Medulla oblongata (tissue), 1 donor: ENCODE measurements around the gene BAZ1B.
A peak's percentile ranks its signal among the peaks of the same experiment; 100 is the strongest.
"Not testable (repeated sequence)": the region's sequence is repeated elsewhere in the genome, so short reads cannot be mapped to it uniquely, and the experiment has no call there.

ENCODE experiments used
- DNase-seq: peaks from one replicate; pipeline ENCODE4 v3.0.0-alpha.2; 2015; ENCODE audit errors: extremely low spot score

Gene BAZ1B

GRCh38 chr7:73447121-73447733 is 74.9 kb downstream of the BAZ1B start:
- DNase-seq = peak; percentile 15

DNA sequence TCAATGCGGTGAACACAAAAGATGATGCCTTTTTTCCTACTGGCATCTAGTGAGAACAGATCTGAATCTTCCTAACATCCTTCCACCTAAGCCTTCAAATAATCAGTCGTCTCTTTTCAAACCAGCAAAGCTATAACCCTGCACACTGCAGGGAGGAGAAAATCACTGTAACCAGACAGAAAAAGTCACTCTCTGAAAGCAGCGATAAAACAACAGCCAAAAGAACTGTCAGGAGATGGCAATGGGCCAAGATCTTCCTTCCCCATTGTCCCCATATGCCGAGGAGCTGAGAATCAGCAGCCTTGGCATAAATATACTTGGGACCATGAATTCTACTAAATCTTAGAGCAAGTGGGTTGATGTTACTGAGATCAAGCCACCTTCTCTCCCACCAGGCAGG is 75.4 kb downstream of the BAZ1B start:
- DNase-seq = peak; percentile 58

GRCh38 chr7:73443548-73444255 is 78.4 kb downstream of the BAZ1B start:
- DNase-seq = no peak

- no peak for DNase-seq
Measured at GRCh38 chr7:73442903-73443500, 79.1 kb downstream of the BAZ1B start.

DNA sequence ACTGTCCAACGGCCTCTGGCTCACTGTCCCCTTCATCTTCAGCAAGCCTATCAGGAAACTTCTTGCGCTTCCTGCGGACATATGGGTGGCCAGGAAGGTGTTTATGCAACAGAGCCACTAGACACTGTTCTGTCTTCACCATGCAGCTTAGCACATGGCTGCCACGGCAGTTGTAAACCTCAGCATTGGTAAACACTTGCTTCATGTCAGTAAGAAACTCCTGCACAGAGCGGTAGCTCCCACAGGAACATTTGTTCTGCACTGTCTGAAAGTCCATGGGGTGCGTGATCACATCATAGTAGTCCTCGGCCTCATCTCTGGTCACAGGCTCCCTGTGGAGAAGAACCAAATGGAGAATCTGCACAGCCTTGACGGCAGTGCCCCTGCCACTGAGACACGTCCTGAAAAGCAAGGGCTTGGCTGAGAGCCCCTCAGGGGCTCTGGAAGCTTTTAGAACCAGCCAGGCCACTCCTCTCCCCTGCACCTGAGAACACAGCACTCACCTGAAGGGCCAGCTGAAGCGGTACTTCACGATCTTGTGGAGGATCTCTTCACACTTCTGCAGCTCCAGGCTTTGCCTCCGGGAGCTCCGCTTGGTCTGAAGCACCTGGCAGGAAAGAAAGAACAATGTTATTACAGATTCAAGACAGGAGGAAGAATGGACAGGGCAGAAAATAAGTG is 79.7 kb downstream of the BAZ1B start:
- DNase-seq = no peak

- no peak for DNase-seq
Measured at GRCh38 chr7:73439410-73439704, 82.7 kb downstream of the BAZ1B start.

- no peak for DNase-seq
Measured at GRCh38 chr7:73438547-73439409, 83.3 kb downstream of the BAZ1B start.

GRCh38 chr7:73437621-73438416 is 84.3 kb downstream of the BAZ1B start:
- no peak for DNase-seq

DNA sequence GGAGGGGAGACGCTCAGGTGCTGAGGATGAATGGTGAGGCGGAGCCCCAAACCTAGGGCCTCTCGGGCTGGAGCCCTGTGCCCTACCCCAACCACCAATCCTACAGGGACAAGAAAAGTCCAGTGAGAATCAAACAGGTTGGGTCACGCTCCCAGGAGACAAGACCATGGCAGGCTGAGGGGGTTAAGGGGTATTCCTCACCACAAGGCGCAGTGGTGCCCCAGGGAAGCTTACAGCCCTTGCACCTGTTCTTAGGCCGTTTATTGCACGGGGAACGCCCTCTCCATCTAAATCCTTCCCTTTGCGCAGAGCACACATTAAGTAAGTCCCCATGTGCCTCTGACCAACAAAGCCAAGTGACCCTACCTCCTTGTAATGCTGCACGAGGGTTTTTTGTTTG is 85.0 kb downstream of the BAZ1B start:
- no peak for DNase-seq

- DNase-seq = no peak
Measured at GRCh38 chr7:73436031-73436929, 85.8 kb downstream of the BAZ1B start.

- no peak for DNase-seq
Measured at GRCh38 chr7:73435471-73436009, 86.6 kb downstream of the BAZ1B start.

GRCh38 chr7:73434701-73435069 is 87.4 kb downstream of the BAZ1B start:
- no peak for DNase-seq

GRCh38 chr7:73433924-73434700 is 88.0 kb downstream of the BAZ1B start:
- no peak for DNase-seq

DNA sequence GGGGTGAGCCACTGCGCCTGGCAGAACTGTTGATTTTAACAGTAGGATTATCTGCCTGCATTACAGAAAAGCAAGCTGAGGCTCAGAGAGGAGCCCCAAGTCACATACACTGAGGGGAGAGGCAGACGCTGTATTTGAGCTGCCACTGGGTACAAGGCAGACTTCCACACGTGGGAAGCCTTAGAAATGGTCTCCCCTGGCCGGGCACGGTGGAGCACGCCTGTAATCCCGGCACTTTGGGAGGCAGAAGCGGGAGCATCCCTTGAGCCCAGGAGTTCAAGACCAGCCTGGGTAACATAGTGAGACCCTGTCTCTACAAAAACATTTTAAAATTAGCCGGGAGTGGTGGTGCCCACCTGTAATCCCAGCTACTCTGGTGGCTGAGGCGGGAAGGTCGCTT is 89.4 kb downstream of the BAZ1B start:
- DNase-seq = no peak

DNA sequence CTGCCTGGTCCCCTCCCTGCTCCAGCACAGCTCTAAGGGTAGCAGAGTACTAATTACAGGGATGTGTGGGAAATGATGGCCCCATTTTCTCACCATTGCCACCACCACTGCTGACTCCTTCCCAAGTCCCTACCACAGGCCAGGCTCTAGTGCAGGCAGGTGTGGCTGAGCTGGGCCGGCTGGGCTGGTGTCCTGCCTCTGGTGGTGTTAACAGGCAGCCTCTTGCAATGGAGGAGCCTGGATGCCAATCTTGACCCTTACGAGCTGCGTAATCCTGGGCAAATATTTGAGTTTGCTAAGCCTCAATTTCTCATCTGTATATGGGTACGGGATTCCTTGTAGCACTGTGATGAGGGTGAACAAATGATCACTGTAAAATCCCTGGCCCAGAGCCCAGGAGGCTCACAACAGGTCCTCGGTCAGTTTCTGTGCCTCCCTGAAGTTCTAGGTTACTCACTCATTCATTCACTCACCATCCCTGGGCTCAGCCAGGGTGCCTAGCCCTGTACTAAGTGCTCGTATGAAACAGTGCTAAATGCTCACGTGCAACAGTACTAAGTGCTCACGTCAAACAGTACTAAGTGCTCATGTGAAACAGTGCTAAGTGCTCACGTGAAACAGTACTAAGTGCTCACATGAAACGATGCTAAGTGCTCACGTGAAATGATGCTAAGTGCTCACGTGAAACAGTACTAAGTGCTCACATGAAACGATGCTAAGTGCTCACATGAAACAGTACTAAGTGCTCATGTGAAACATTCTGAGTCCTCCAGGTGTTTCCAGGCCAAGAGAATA is 90.9 kb downstream of the BAZ1B start:
- no peak for DNase-seq

- not testable (repeated sequence) for DNase-seq
Measured at GRCh38 chr7:73430540-73430939, 91.6 kb downstream of the BAZ1B start.

DNA sequence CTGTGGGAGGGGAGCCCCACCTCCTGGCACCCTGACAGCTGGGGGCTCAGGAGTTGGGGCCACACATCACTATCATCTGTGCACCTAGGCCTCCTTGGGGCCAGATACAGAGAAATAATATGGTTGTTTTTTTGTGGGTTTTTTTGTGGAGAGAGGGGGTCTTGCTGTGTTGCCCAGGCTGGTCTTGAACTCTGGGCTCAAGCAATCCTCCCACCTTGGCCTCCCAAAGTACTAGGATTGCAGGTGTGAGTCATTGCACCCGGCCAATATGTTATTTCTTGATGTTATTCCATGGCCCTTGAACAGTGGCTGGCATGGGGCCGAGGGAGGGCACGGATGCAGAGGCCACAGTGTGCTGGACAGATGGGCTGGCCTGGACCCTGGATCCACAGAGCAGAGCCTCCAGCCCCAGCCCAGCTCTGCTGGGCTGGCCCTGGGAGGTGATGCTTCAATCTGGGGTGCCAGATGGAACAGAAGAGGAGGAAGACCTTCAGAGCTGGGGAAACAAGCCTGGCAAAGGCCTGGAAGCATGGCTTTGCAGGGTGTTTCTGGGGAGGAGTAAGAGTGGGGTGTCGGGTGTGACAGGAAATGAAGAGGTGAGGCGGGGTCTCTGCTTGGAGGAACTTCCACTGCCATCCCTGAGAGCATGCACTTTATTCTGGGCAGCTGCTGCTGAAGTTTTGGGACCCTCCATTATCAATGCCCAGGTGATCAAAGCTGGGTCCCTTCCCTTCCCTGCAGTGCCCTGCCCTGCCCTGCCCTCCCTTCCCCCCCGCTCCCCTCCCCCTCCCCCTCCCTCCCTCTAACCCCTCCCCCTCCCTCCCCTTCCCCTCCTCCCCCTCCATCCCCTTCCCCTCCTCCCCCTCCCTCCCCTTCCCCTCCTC is 92.2 kb downstream of the BAZ1B start:
- no peak for DNase-seq
